ENCODE data around the gene ISYNA1.

DNA sequence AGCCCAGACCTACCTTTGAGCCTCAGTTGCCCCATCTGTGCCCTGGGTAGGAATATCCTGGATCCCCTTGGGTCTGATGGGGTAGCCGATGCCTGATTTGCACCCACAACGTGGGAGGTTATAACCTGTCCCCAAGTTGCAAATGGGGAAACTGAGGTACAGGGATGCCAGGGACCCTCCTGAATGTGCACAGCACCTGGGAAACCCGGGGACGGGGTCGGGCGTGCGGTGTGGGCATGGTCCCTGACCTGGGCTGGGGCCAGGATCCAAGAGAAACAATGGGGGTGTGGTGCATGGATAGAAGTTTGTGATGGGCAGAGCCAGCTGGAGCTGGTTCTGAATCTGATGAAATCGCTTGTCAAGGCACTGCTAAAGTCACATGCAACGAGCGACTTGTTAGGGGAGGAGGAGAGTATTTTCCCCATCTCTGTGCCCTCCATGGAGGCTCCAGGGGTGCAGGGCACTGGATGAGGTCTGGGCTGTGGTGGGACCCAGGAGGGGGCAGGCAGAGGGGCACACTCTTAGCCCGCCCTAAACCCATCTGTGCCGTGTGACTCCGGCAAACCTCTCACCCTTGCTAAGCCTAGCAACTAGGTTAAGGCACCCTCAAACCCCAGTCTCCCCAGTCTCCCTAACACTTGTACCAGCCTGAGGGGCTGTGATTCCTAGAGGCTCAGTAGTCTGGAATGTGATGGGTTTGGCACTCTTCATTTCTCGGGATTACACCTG, 51.2 kb downstream of the ISYNA1 start:
- TF ChIP-seq, protein P1, sequence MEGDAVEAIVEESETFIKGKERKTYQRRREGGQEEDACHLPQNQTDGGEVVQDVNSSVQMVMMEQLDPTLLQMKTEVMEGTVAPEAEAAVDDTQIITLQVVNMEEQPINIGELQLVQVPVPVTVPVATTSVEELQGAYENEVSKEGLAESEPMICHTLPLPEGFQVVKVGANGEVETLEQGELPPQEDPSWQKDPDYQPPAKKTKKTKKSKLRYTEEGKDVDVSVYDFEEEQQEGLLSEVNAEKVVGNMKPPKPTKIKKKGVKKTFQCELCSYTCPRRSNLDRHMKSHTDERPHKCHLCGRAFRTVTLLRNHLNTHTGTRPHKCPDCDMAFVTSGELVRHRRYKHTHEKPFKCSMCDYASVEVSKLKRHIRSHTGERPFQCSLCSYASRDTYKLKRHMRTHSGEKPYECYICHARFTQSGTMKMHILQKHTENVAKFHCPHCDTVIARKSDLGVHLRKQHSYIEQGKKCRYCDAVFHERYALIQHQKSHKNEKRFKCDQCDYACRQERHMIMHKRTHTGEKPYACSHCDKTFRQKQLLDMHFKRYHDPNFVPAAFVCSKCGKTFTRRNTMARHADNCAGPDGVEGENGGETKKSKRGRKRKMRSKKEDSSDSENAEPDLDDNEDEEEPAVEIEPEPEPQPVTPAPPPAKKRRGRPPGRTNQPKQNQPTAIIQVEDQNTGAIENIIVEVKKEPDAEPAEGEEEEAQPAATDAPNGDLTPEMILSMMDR (IDR thresholded peaks at IDR 0.05 in 8 of 11, conservative IDR thresholded peaks at IDR 0.05 in 3 of 11): no peak
- TF ChIP-seq POLR2AphosphoS5 (IDR thresholded peaks at IDR 0.05): no peak
- TF ChIP-seq POLR2A (IDR thresholded peaks at IDR 0.05): no peak
